Stimulated activated CD8-positive, alpha-beta memory T cell treated with anti-CD3 and anti-CD28 coated beads, Interleukin-4, amount 100 ng/mL, for 24 hours (primary cell): ENCODE measurements around the gene KLHL29.
A peak's percentile ranks its signal among the peaks of the same experiment; 100 is the strongest.

Experiments used
- DNase-seq: peaks from one replicate; pipeline ENCODE4 v3.0.0-alpha.2; 2020; ENCODE audit warnings: low read depth

Gene KLHL29

GRCh38 chr2:23617167-23617810 lies 232.3 kb downstream of the KLHL29 start:
- no peak for DNase-seq

- DNase-seq = no peak
Observed at GRCh38 chr2:23617811-23618215, 232.8 kb downstream of the KLHL29 start.

GRCh38 chr2:23618265-23618664 lies 233.3 kb downstream of the KLHL29 start:
- no peak for DNase-seq

GRCh38 chr2:23618794-23619530 lies 234.0 kb downstream of the KLHL29 start:
- no peak for DNase-seq

GRCh38 chr2:23619941-23620340 lies 235.0 kb downstream of the KLHL29 start:
- DNase-seq = no peak

GRCh38 chr2:23620841-23621341 lies 235.9 kb downstream of the KLHL29 start:
- DNase-seq = no peak

GRCh38 chr2:23621616-23622015 lies 236.6 kb downstream of the KLHL29 start:
- DNase-seq = no peak

- no peak for DNase-seq
Observed at GRCh38 chr2:23622466-23622865, 237.5 kb downstream of the KLHL29 start.

GRCh38 chr2:23622966-23623675 lies 238.1 kb downstream of the KLHL29 start:
- DNase-seq = no peak

GRCh38 chr2:23624378-23624777 lies 239.4 kb downstream of the KLHL29 start:
- DNase-seq = peak; percentile 4

GRCh38 chr2:23624915-23625314 lies 239.9 kb downstream of the KLHL29 start:
- DNase-seq = no peak

- DNase-seq = no peak
Observed at GRCh38 chr2:23625726-23626125, 240.7 kb downstream of the KLHL29 start.

GRCh38 chr2:23626701-23627230 lies 241.8 kb downstream of the KLHL29 start:
- no peak for DNase-seq

GRCh38 chr2:23627236-23628009 lies 242.4 kb downstream of the KLHL29 start:
- DNase-seq = no peak

- DNase-seq = no peak
Observed at GRCh38 chr2:23628926-23629771, 244.2 kb downstream of the KLHL29 start.

- DNase-seq = no peak
Observed at GRCh38 chr2:23629772-23630480, 244.9 kb downstream of the KLHL29 start.

- DNase-seq = no peak
Observed at GRCh38 chr2:23630961-23631360, 246.0 kb downstream of the KLHL29 start.

GRCh38 chr2:23631389-23631788 lies 246.4 kb downstream of the KLHL29 start:
- DNase-seq = no peak

- DNase-seq = no peak
Observed at GRCh38 chr2:23632386-23632785, 247.4 kb downstream of the KLHL29 start.

GRCh38 chr2:23632831-23633395 lies 247.9 kb downstream of the KLHL29 start:
- no peak for DNase-seq
